H1 (cell line): Measurements from ENCODE around the gene HOXB7. TPM values are rescaled to one million over a fixed set of nuclear protein-coding genes. Genes with fewer than 3 reads are reported as not detected.
A peak's percentile ranks its signal among the peaks of the same experiment; 100 is the strongest.

Experiments used
- CTCF ChIA-PET: fragments of 300-600 bp; sonication (Branson Sonifier 250); formaldehyde crosslinking; loops from one replicate; lab custom pipeline; 2021; ENCODE audit not compliant: partially characterized antibody; lab: Charles Lee
- POLR2A ChIA-PET: fragments of 300-600 bp; sonication (Branson Sonifier 250); formaldehyde crosslinking; loops from one replicate; lab custom pipeline; 2021; ENCODE audit warnings: inconsistent platforms; ENCODE audit not compliant: partially characterized antibody; lab: Charles Lee
- DNase-seq, 2 experiments: peaks; one replicate each; pipeline versions ENCODE4 v3.0.0 to v3.0.0-alpha.2; 2010 to 2022; ENCODE audit warnings: low spot score in 2 of 2, low read depth in 1 of 2, mixed read lengths in 1 of 2
- FAIRE-seq: peaks from 2 replicates; lab custom pipeline; 2011; peaks lifted over from hg19 to GRCh38; lab: Jason Lieb, UNC
- H2AFZ ChIP-seq: 2 replicates; pipeline ENCODE4 v1.8.1; 2012; ENCODE audit warnings: low read length, inconsistent platforms
- H2AK5ac ChIP-seq: 2 replicates; pipeline ENCODE4 v1.6.1; 2013; ENCODE audit warnings: low read depth, low read length
- H2BK120ac ChIP-seq: replicated peaks from 2 replicates; pipeline ENCODE3; 2013; ENCODE audit warnings: low read depth, low read length, inconsistent platforms
- H2BK12ac ChIP-seq: 2 replicates; pipeline ENCODE4 v1.6.1; 2013; ENCODE audit warnings: low read depth, low read length
- H2BK15ac ChIP-seq: 2 replicates; pipeline ENCODE4 v1.6.1; 2013; ENCODE audit warnings: low read length
- H2BK20ac ChIP-seq: 2 replicates; pipeline ENCODE4 v1.6.1; 2013; ENCODE audit warnings: low read length
- H2BK5ac ChIP-seq: 2 replicates; pipeline ENCODE4 v1.6.1; 2013; ENCODE audit warnings: low read depth, low read length
- H3K14ac ChIP-seq: 2 replicates; pipeline ENCODE4 v1.6.1; 2013; ENCODE audit warnings: inconsistent platforms; ENCODE audit not compliant: insufficient read length
- H3K18ac ChIP-seq: 2 replicates; pipeline ENCODE4 v1.6.1; 2013; ENCODE audit warnings: low read length; ENCODE audit errors: extremely low read depth
- H3K23ac ChIP-seq: 2 replicates; pipeline ENCODE4 v1.6.1; 2013; ENCODE audit warnings: inconsistent platforms; ENCODE audit not compliant: insufficient read length
- H3K23me2 ChIP-seq: 2 replicates; pipeline ENCODE4 v1.6.1; 2013; ENCODE audit warnings: low read depth, low read length
- H3K27ac ChIP-seq: 2 replicates; pipeline ENCODE4 v1.6.1; 2011; ENCODE audit warnings: low read depth, low read length, inconsistent platforms
- H3K27me3 ChIP-seq, 4 experiments: replicated peaks in 1 of 4; 1 replicate in 1 of 4; 2 replicates in 3 of 4; pipeline versions ENCODE4 v1.6.1 to v1.8.1; 2011 to 2013; ENCODE audit warnings: low read length in 3 of 4, mild to moderate bottlenecking in 3 of 4, inconsistent platforms in 2 of 4, mixed read lengths in 2 of 4, moderate library complexity in 1 of 4; ENCODE audit not compliant: control insufficient read depth in 3 of 4, insufficient read depth in 3 of 4; ENCODE audit errors: extremely low read depth in 1 of 4
- H3K36me3 ChIP-seq, 4 experiments: 2 replicates each; pipeline versions ENCODE4 v1.6.1 to v1.8.1; 2011 to 2013; ENCODE audit warnings: mild to moderate bottlenecking in 4 of 4, low read length in 3 of 4, moderate library complexity in 2 of 4, control low read depth in 1 of 4, inconsistent platforms in 1 of 4; ENCODE audit not compliant: insufficient read depth in 4 of 4, control insufficient read depth in 2 of 4
- H3K4ac ChIP-seq: replicated peaks from 2 replicates; pipeline ENCODE3; 2013; ENCODE audit warnings: low read length, low read depth, mixed read lengths, inconsistent platforms; ENCODE audit not compliant: insufficient read length
- H3K4me1 ChIP-seq, 4 experiments: replicated peaks in 1 of 4; 1 replicate in 1 of 4; 2 replicates in 3 of 4; pipeline versions ENCODE4 v1.6.1 to v1.8.1; 2011 to 2013; ENCODE audit warnings: low read length in 3 of 4, inconsistent platforms in 2 of 4, mixed read lengths in 1 of 4; ENCODE audit not compliant: insufficient read depth in 4 of 4, control insufficient read depth in 3 of 4
- H3K4me2 ChIP-seq, 2 experiments: 2 replicates each; pipeline versions ENCODE4 v1.6.1 to v1.8.1; 2011 to 2013; ENCODE audit warnings: low read depth in 2 of 2, low read length in 2 of 2, control low read depth in 1 of 2, inconsistent platforms in 1 of 2, mild to moderate bottlenecking in 1 of 2; ENCODE audit not compliant: insufficient read depth in 1 of 2
- H3K4me3 ChIP-seq, 4 experiments: fragments of 200-600, 300-600 bp in 1 of 4; sonication (generic), shearing (Covaris generic), sonication (Bioruptor Twin) in 1 of 4; 2 replicates each; pipeline versions ENCODE4 v1.5.1 to v1.8.1; 2011 to 2016; ENCODE audit warnings: low read length in 4 of 4, low read depth in 3 of 4, control low read depth in 2 of 4, inconsistent platforms in 2 of 4, mild to moderate bottlenecking in 2 of 4, mixed read lengths in 1 of 4, moderate library complexity in 1 of 4; ENCODE audit not compliant: insufficient read depth in 2 of 4; ENCODE audit errors: extremely low read depth in 1 of 4
- H3K56ac ChIP-seq: replicated peaks from 2 replicates; pipeline ENCODE3; 2013; ENCODE audit warnings: low read depth, mild to moderate bottlenecking, mixed read lengths, low read length, inconsistent platforms; ENCODE audit not compliant: insufficient read length
- H3K79me1 ChIP-seq: 2 replicates; pipeline ENCODE4 v1.6.1; 2013; ENCODE audit warnings: low read depth, low read length, control low read depth
- H3K79me2 ChIP-seq, 2 experiments: 2 replicates each; pipeline versions ENCODE4 v1.6.1 to v1.8.1; 2012 to 2013; ENCODE audit warnings: low read length in 2 of 2, mild to moderate bottlenecking in 2 of 2, inconsistent platforms in 1 of 2; ENCODE audit not compliant: insufficient read depth in 2 of 2, control insufficient read depth in 1 of 2
- H3K9ac ChIP-seq, 4 experiments: replicated peaks in 1 of 4; 1 replicate in 1 of 4; 2 replicates in 3 of 4; pipeline versions ENCODE4 v1.6.1 to v1.8.1; 2011 to 2013; ENCODE audit warnings: low read depth in 3 of 4, low read length in 3 of 4, control low read depth in 2 of 4, mild to moderate bottlenecking in 2 of 4, moderate library complexity in 2 of 4, inconsistent platforms in 1 of 4; ENCODE audit errors: extremely low read depth in 1 of 4
- H3K9me3 ChIP-seq, 2 experiments: 2 replicates each; pipeline versions ENCODE4 v1.6.1 to v1.8.1; 2012 to 2013; ENCODE audit warnings: mild to moderate bottlenecking in 2 of 2, moderate library complexity in 2 of 2, control low read depth in 1 of 2, inconsistent platforms in 1 of 2, low read depth in 1 of 2, low read length in 1 of 2, mixed read lengths in 1 of 2; ENCODE audit not compliant: insufficient read depth in 2 of 2
- H4K20me1 ChIP-seq, 2 experiments: replicated peaks in 1 of 2; 2 replicates each; pipeline versions ENCODE3 to v1.8.1; 2011 to 2013; ENCODE audit warnings: inconsistent platforms in 2 of 2, low read length in 2 of 2, mild to moderate bottlenecking in 1 of 2; ENCODE audit not compliant: insufficient read depth in 2 of 2, control insufficient read depth in 1 of 2
- H4K5ac ChIP-seq: 2 replicates; pipeline ENCODE4 v1.6.1; 2013; ENCODE audit warnings: low read length, low read depth, mixed read lengths, inconsistent platforms; ENCODE audit not compliant: insufficient read length
- H4K8ac ChIP-seq: 2 replicates; pipeline ENCODE4 v1.8.0; 2013; ENCODE audit warnings: mild to moderate bottlenecking, moderate library complexity, low read length, inconsistent platforms; ENCODE audit not compliant: insufficient read depth; ENCODE audit errors: extremely low read depth
- H4K91ac ChIP-seq: replicated peaks from 2 replicates; pipeline ENCODE3; 2013; ENCODE audit warnings: low read length, mixed read lengths, inconsistent platforms; ENCODE audit not compliant: insufficient read length
- CBX8 ChIP-seq: fragments of 300-800, 300-1000 bp; sonication (generic); IDR thresholded peaks from 2 replicates; pipeline ENCODE4 v1.7.1; 2016; ENCODE audit warnings: low read depth, low read length, borderline replicate concordance
- EZH2 ChIP-seq: fragments of 200-600 bp; sonication (generic); IDR thresholded peaks from 2 replicates; pipeline ENCODE4 v1.7.1; 2012; ENCODE audit warnings: low read depth, mild to moderate bottlenecking, moderate library complexity, low read length, inconsistent platforms; ENCODE audit not compliant: severe bottlenecking
- HDAC6 ChIP-seq: IDR thresholded peaks from one replicate; pipeline ENCODE4 v1.7.1; 2012; ENCODE audit warnings: low read depth, mild to moderate bottlenecking, inconsistent platforms, low read length, moderate library complexity
- SAP30 ChIP-seq: fragments of 300-600 bp; sonication (generic); IDR thresholded peaks from 2 replicates; pipeline ENCODE4 v1.7.1; 2012; ENCODE audit warnings: low read length, moderate library complexity, mild to moderate bottlenecking, inconsistent platforms; ENCODE audit not compliant: insufficient read depth, insufficient replicate concordance
- SP1 ChIP-seq: IDR thresholded peaks from 2 replicates; pipeline ENCODE4 v1.6.1; 2011; ENCODE audit warnings: low read depth, low read length
- SUZ12 ChIP-seq: fragments of 200-600 bp; sonication (generic); IDR thresholded peaks from 2 replicates; pipeline ENCODE4 v1.6.1; 2012; ENCODE audit warnings: mild to moderate bottlenecking, inconsistent platforms, low read length, moderate library complexity, mixed read lengths
- WGBS, 2 experiments: shearing (Covaris generic) in 1 of 2; methylation state at CpG; one replicate each; pipeline versions ENCODE4 v1.1.6 to v1.1.7; 2013 to 2015; ENCODE audit warnings: low lambda C conversion rate in 2 of 2, mixed read lengths in 2 of 2, inconsistent platforms in 1 of 2, low coverage in 1 of 2, missing lambda C conversion rate in 1 of 2; ENCODE audit not compliant: insufficient replicate concordance in 2 of 2, insufficient coverage in 1 of 2, insufficient read length in 1 of 2; ENCODE audit errors: extremely low coverage in 1 of 2, missing lambda C conversion rate in 1 of 2; 5-methylcytosine and 5-hydroxymethylcytosine counted together
- polyA plus RNA-seq, 7 experiments: library from polyadenylated mRNA; depleted of rRNA in 3 of 7; stranded (reverse) in 5 of 7; unstranded in 2 of 7; fragments of >200 nt in 5 of 7; fragments of 200-250 nt in 2 of 7; gene quantifications; 1 replicate in 5 of 7; 2 replicates in 1 of 7; 4 replicates in 1 of 7; pipeline versions ENCODE4 v1.2.1 to v1.2.3, GENCODE V29; 2011 to 2013; ENCODE audit warnings: missing spikeins in 2 of 7, mixed read lengths in 2 of 7
- total RNA-seq: library from RNA; stranded (reverse); fragmentation: NEBNext Ultra II Directional; extraction: Animal tissue kit (Norgen Biotek cat#: 25700); gene quantifications from 2 replicates; pipeline ENCODE4 v1.2.1, GENCODE V29; 2021

Gene HOXB7
- total and polyA plus RNA-seq, 2 of the 8 experiments (the other 6 are each of a cell fraction or from before 2014, with no cell fraction given) = not detected

- peaks cover 0 to 3% (median 0%) of the 10 kb centered on the region in 4 experiments; a peak in 1 of 8 replicates for H3K36me3 ChIP-seq
- H3K9ac ChIP-seq = no peak overlapping the region
- no peak overlapping the region for H4K5ac ChIP-seq
- no peak overlapping the region for H3K4ac ChIP-seq
- no peak overlapping the region for H2BK15ac ChIP-seq
- H3K4me1 ChIP-seq = peaks cover 0 to 10% (median 3%) of the 10 kb centered on the region in 4 experiments; a peak in 5 of 7 replicates
- H3K27me3 ChIP-seq = peaks cover 95 to 100% (median 99%) of the 10 kb centered on the region in 4 experiments
- DNase-seq (no peak), FAIRE-seq (no peak)
- no peak overlapping the region for H2BK120ac ChIP-seq
- no peaks in the 10 kb centered on the region for H3K79me2 ChIP-seq
- H3K23ac ChIP-seq = no peak overlapping the region
- H4K91ac ChIP-seq = no peak overlapping the region
- H2AK5ac ChIP-seq = no peak overlapping the region
- no peaks in the 10 kb centered on the region; a peak in 1 of 4 replicates for H3K9me3 ChIP-seq
- H2BK12ac ChIP-seq = peak overlapping the region; percentile 80; the same call in 1 of the 2 replicates
- POLR2A ChIA-PET = interaction anchor here (0.6 kb wide), 1 partner anchor 213 kb away, joined by 3 read pairs; no protein-coding TSS in a partner anchor
- no peaks in the 10 kb centered on the region for H3K79me1 ChIP-seq
- no peak overlapping the region for H3K4me2 ChIP-seq
- H2AFZ ChIP-seq = no peak overlapping the region
- H3K14ac ChIP-seq = no peak overlapping the region
- H3K18ac ChIP-seq = no peak overlapping the region
- no peak overlapping the region for H4K8ac ChIP-seq
- H4K20me1 ChIP-seq = peaks cover 28 to 39% of the 10 kb centered on the region in 2 experiments
- H3K23me2 ChIP-seq = no peaks in the 10 kb centered on the region; the same call in 1 of the 2 replicates
- CTCF ChIA-PET = interaction anchor here (0.7 to 7.0 kb wide), 15 partner anchors 22 to 702 kb away, joined by 3 to 53 read pairs (median 5); no protein-coding TSS in a partner anchor
- H3K4me3 ChIP-seq = no peak overlapping the region
- WGBS, 2 experiments = 40% methylated on average over 10 of the region's 10 CpGs; no CpG with 5 or more reads in 1 of the 2 experiments
- no peak overlapping the region for H2BK5ac ChIP-seq
- H2BK20ac ChIP-seq = no peak overlapping the region
- no peak overlapping the region for H3K27ac ChIP-seq
- TF ChIP-seq SP1 (no peak), SUZ12 (peak; percentile 68; the same call in 1 of the 2 replicates), HDAC6 (no peak), EZH2 (peak; percentile 29), SAP30 (no peak), CBX8 (peak; percentile 18; the same call in 1 of the 2 replicates)
- no peak overlapping the region for H3K56ac ChIP-seq
Observed at GRCh38 chr17:48591255-48592056, 19.4 kb downstream of the HOXB7 start.
